ENCODE data around the gene PTPRA. TPM values are rescaled to one million over a fixed set of nuclear protein-coding genes. Genes with fewer than 3 reads are reported as not detected.

The PTPRA gene
- total RNA-seq, 4 donors from 2014 or later, result 18.9 to 32.5 (median 27.3) TPM

DNA sequence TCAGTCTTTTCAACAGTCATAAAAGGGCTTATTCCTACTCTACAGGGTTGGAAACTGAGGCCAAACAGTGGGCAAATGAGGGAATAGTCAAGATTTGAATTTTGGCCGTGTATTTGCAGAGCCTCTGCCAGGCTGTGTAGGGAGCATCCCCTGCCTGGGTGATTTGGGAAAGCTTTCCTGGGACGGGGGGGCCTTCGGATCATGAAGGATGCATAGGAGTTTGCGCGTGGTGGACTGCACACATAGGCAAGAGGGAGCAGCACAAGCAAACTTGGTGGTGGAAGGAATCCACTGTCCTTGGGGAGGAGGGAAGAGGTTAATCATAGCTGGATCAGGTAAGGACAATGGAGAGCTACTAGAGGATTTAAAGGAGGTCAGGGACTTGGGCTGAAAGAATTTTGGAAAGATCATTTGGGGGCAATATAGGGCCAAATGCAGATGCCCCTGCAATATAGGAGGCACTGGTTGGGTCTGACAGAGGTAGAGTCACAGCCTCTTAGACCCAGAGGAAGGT is 2.5 kb downstream of the PTPRA start:
- Histone ChIP-seq H3K9me3 (no peaks in the 10 kb centered on the region), H3K4me1 (peaks cover 21 to 30% of the 10 kb centered on the region in 2 donors), H3K27me3 (no peaks in the 10 kb centered on the region), H3K27ac (no peak overlapping the region), H3K36me3 (no peaks in the 10 kb centered on the region), H3K4me3 (no peak overlapping the region)
- TF ChIP-seq POLR2A (IDR thresholded peaks at IDR 0.05), result no peak
- TF ChIP-seq, protein P1, sequence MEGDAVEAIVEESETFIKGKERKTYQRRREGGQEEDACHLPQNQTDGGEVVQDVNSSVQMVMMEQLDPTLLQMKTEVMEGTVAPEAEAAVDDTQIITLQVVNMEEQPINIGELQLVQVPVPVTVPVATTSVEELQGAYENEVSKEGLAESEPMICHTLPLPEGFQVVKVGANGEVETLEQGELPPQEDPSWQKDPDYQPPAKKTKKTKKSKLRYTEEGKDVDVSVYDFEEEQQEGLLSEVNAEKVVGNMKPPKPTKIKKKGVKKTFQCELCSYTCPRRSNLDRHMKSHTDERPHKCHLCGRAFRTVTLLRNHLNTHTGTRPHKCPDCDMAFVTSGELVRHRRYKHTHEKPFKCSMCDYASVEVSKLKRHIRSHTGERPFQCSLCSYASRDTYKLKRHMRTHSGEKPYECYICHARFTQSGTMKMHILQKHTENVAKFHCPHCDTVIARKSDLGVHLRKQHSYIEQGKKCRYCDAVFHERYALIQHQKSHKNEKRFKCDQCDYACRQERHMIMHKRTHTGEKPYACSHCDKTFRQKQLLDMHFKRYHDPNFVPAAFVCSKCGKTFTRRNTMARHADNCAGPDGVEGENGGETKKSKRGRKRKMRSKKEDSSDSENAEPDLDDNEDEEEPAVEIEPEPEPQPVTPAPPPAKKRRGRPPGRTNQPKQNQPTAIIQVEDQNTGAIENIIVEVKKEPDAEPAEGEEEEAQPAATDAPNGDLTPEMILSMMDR (IDR thresholded peaks at IDR 0.05 in 4 of 5, conservative IDR thresholded peaks at IDR 0.05 in 1 of 5), result no peak
- DNase-seq (no peak), ATAC-seq (no peak)
- in situ Hi-C loops (cut with MboI; ENCODE audit: low sequenced_read_pairs in 4 of 4) (no loop called here), intact Hi-C loops (cut with DNase I; ENCODE audit: low total_unique reads) (loop anchor here (10.0 kb wide), 2 partner anchors 109 to 221 kb away; partner anchors contain the start of gene NOP56)

DNA sequence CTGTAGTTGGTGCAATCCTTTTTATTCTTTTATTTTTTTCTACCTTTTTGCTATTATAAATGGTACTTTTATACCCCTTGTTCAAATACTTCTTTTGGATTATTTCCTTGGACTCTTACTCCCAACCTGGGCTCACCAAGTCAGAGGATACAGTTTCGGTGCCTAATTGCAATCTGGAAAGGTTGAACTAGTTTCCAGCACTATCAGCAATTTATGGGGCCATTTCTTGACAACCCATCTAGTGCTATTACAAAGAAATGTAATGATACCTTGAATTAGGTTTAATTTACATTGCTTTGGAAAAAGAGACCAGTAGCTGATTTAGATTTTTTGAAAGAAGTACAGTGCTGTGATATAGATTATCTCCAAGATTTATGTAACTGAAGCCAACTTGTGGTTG is 5.2 kb downstream of the PTPRA start:
- intact Hi-C loops (cut with DNase I; ENCODE audit: low total_unique reads) (loop anchor here (10.0 kb wide), 2 partner anchors 106 to 224 kb away; partner anchors contain the start of gene NOP56), in situ Hi-C loops (cut with MboI; ENCODE audit: low sequenced_read_pairs in 4 of 4) (no loop called here)
- no peak overlapping the region for H3K4me3 ChIP-seq
- no peaks in the 10 kb centered on the region for H3K9me3 ChIP-seq
- peaks cover 21 to 30% of the 10 kb centered on the region in 2 donors for H3K4me1 ChIP-seq
- H3K27ac ChIP-seq, result no peak overlapping the region
- no peaks in the 10 kb centered on the region for H3K36me3 ChIP-seq
- H3K27me3 ChIP-seq, result no peaks in the 10 kb centered on the region
- TF ChIP-seq, protein P1 (IDR thresholded peaks at IDR 0.05 in 4 of 5, conservative IDR thresholded peaks at IDR 0.05 in 1 of 5), result no peak
- no peak for TF ChIP-seq POLR2A (IDR thresholded peaks at IDR 0.05)
- DNase-seq, result no peak
- ATAC-seq, result no peak

DNA sequence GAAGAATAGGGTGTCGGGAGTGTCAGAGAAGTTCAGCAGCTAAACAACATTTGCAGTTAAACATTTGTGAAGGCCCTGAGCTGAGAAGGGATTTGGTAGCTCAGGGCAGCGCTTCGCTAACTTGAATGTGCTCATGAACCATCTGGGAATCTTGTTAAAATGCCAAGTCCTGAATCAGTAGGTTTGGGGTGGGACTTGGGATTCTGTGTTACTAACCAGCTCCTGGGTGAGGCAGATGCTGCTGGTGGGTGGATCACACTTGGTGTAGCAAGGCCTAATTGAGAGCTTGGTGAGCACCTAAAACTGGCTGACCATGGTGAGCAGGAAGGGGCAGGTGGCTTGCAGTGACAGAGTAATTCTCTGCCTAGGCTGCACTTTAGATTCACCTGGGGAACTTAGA is 5.9 kb downstream of the PTPRA start:
- no peak overlapping the region for H3K27ac ChIP-seq
- H3K27me3 ChIP-seq, result no peaks in the 10 kb centered on the region
- TF ChIP-seq POLR2A (IDR thresholded peaks at IDR 0.05), result no peak
- TF ChIP-seq, protein P1 (IDR thresholded peaks at IDR 0.05 in 4 of 5, conservative IDR thresholded peaks at IDR 0.05 in 1 of 5), result no peak
- H3K36me3 ChIP-seq, result no peaks in the 10 kb centered on the region
- H3K4me3 ChIP-seq, result no peak overlapping the region
- DNase-seq (no peak), ATAC-seq (no peak)
- peaks cover 22 to 36% of the 10 kb centered on the region in 2 donors for H3K4me1 ChIP-seq
- H3K9me3 ChIP-seq, result no peaks in the 10 kb centered on the region
- in situ Hi-C loops (cut with MboI; ENCODE audit: low sequenced_read_pairs in 4 of 4) (no loop called here), intact Hi-C loops (cut with DNase I; ENCODE audit: low total_unique reads) (loop anchor here (10.0 kb wide), 2 partner anchors 106 to 224 kb away; partner anchors contain the start of gene NOP56)

DNA sequence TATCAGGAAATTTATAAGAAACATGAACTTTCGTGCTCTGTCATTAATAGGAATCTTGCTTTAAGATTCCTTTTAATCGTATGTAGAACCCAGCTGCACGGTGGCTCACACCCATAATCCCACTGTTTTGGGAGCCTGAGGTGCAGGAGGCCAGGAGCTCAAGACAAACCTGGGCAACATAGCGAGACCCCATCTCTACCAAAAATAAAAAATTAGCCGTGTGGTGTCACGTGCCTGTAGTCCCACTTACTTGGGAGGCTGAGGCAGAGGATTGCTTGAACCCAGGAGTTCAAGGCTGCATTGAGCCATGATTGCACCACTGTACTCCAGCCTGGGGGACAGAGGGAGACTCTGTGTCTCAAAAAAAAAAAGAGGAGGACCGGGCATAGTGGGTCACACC is 7.4 kb downstream of the PTPRA start:
- no peak for TF ChIP-seq POLR2A (IDR thresholded peaks at IDR 0.05)
- TF ChIP-seq, protein P1 (IDR thresholded peaks at IDR 0.05 in 4 of 5, conservative IDR thresholded peaks at IDR 0.05 in 1 of 5), result no peak
- H3K9me3 ChIP-seq, result no peaks in the 10 kb centered on the region
- H3K36me3 ChIP-seq, result no peaks in the 10 kb centered on the region
- H3K4me1 ChIP-seq, result peaks cover 7 to 25% of the 10 kb centered on the region in 2 donors
- no peaks in the 10 kb centered on the region for H3K27me3 ChIP-seq
- H3K4me3 ChIP-seq, result no peak overlapping the region
- H3K27ac ChIP-seq, result no peak overlapping the region
- ATAC-seq (no peak), DNase-seq (no peak)
- in situ Hi-C loops (cut with MboI; ENCODE audit: low sequenced_read_pairs in 4 of 4), result no loop called here
- intact Hi-C loops (cut with DNase I; ENCODE audit: low total_unique reads), result no loop called here

All from gastrocnemius medialis (tissue), 4 donors.